DMS114 treated with DMSO at 0.1 percent for 48 hours (cell line): ENCODE results near the gene GABRA4.

Experiments used
- DNase-seq: peaks from one replicate; lab custom pipeline; 2025; ENCODE audit not compliant: unreplicated experiment; lab: John Stamatoyannopoulos, UW

GABRA4 gene

GRCh38 chr4:46993075-46994006 is at the start of gene GABRA4:
TSS of gene GABRA4 (minus strand) at chr4:46993581. CDS start at chr4:46993424, 157 bp downstream.
- DNase-seq, result no peak

- DNase-seq, result no peak
Measured at GRCh38 chr4:47040828-47041227, 47.4 kb upstream of the GABRA4 start.

- DNase-seq, result no peak
Measured at GRCh38 chr4:47038263-47038662, 44.9 kb upstream of the GABRA4 start.

- peak; percentile 26 for DNase-seq
Measured at GRCh38 chr4:47032405-47033106, 39.2 kb upstream of the GABRA4 start.

- no peak for DNase-seq
Measured at GRCh38 chr4:47031751-47032404, 38.5 kb upstream of the GABRA4 start.

GRCh38 chr4:47031011-47031678 is 37.8 kb upstream of the GABRA4 start, which contains the start of gene GABRB1:
TSS of gene GABRB1 (plus strand) at chr4:47031567.
- DNase-seq, result no peak

- no peak for DNase-seq
Measured at GRCh38 chr4:47017494-47017893, 24.1 kb upstream of the GABRA4 start.

GRCh38 chr4:47017081-47017480 is 23.7 kb upstream of the GABRA4 start:
- DNase-seq, result no peak

- DNase-seq, result no peak
Measured at GRCh38 chr4:47013373-47013772, 20.0 kb upstream of the GABRA4 start.

- no peak for DNase-seq
Measured at GRCh38 chr4:47012676-47013075, 19.3 kb upstream of the GABRA4 start.

- no peak for DNase-seq
Measured at GRCh38 chr4:47010912-47011446, 17.6 kb upstream of the GABRA4 start.

- DNase-seq, result no peak
Measured at GRCh38 chr4:47010347-47010911, 17.0 kb upstream of the GABRA4 start.

- no peak for DNase-seq
Measured at GRCh38 chr4:47002580-47002979, 9.2 kb upstream of the GABRA4 start.

GRCh38 chr4:47000406-47000805 is 7.0 kb upstream of the GABRA4 start:
- no peak for DNase-seq

- no peak for DNase-seq
Measured at GRCh38 chr4:46999566-46999965, 6.2 kb upstream of the GABRA4 start.

GRCh38 chr4:46994007-46994405 is 625 bp upstream of the GABRA4 start:
- no peak for DNase-seq

- DNase-seq, result no peak
Measured at GRCh38 chr4:46992338-46992737, 1.0 kb downstream of the GABRA4 start.

- no peak for DNase-seq
Measured at GRCh38 chr4:46986922-46987638, 6.3 kb downstream of the GABRA4 start.

GRCh38 chr4:46984781-46985180 is 8.6 kb downstream of the GABRA4 start:
- DNase-seq, result no peak

GRCh38 chr4:46980851-46981250 is 12.5 kb downstream of the GABRA4 start:
- no peak for DNase-seq
